WTC11 (cell line): ENCODE results near the gene PHC2. TPM values are rescaled to one million over a fixed set of nuclear protein-coding genes. Genes with fewer than 3 reads are reported as not detected.

ENCODE experiments used
- ATAC-seq: fragments of 200-7000 bp; cut with Tn5 transposase; 2 replicates; pipeline ENCODE4 v1.10.0; 2021; ENCODE audit warnings: mild to moderate bottlenecking, moderate library complexity
- CTCF ChIA-PET: fragments of 300-600 bp; sonication (Branson Sonifier 250); formaldehyde crosslinking; loops from one replicate; lab custom pipeline; 2021; ENCODE audit warnings: antibody characterized with exemption; lab: Charles Lee
- POLR2A ChIA-PET: fragments of 350-600 bp; sonication (Branson Sonifier 250); formaldehyde crosslinking; loops from one replicate; lab custom pipeline; 2021; ENCODE audit warnings: antibody characterized with exemption; lab: Charles Lee
- DNase-seq: peaks from one replicate; pipeline ENCODE4 v3.0.0; 2021; ENCODE audit warnings: low spot score
- H3K27ac Mint-ChIP-seq: 2 replicates; pipeline ENCODE4 v1.8.0; 2021; ENCODE audit warnings: mixed read lengths
- H3K27me3 Mint-ChIP-seq: 2 replicates; pipeline ENCODE4 v1.8.0; 2021; ENCODE audit warnings: low read depth, mild to moderate bottlenecking, moderate library complexity, mixed read lengths
- H3K36me3 Mint-ChIP-seq: 2 replicates; pipeline ENCODE4 v1.8.0; 2021; ENCODE audit warnings: mixed read lengths
- H3K4me1 Mint-ChIP-seq: 2 replicates; pipeline ENCODE4 v1.8.0; 2022; ENCODE audit warnings: mixed read lengths
- H3K4me3 Mint-ChIP-seq: 2 replicates; pipeline ENCODE4 v1.8.0; 2021; ENCODE audit warnings: mild to moderate bottlenecking, moderate library complexity, mixed read lengths
- H3K9me3 Mint-ChIP-seq: 2 replicates; pipeline ENCODE4 v1.8.0; 2021; ENCODE audit warnings: mixed read lengths
- CREB1 ChIP-seq: sonication (generic); formaldehyde crosslinking; IDR thresholded peaks from 2 replicates; pipeline ENCODE4 v1.8.0; 2023; ENCODE audit warnings: mild to moderate bottlenecking, missing genetic modification reagents
- FOXK1 ChIP-seq: sonication (generic); formaldehyde crosslinking; IDR thresholded peaks from 2 replicates; pipeline ENCODE4 v1.8.0; 2022; ENCODE audit warnings: mild to moderate bottlenecking, moderate library complexity, missing genetic modification reagents
- HMGA2 ChIP-seq: fragments of 250-450 bp; sonication (Bioruptor Pico); IDR thresholded peaks from 2 replicates; pipeline ENCODE4 v1.4.0; 2021; ENCODE audit warnings: mild to moderate bottlenecking, moderate library complexity
- NFYB ChIP-seq: sonication (generic); formaldehyde crosslinking; conservative IDR thresholded peaks from 2 replicates; pipeline ENCODE4 v1.8.0; 2022; ENCODE audit warnings: low read depth, missing genetic modification reagents
- NR3C1 ChIP-seq: sonication (generic); formaldehyde crosslinking; conservative IDR thresholded peaks from 2 replicates; pipeline ENCODE4 v1.8.1; 2023; ENCODE audit warnings: low read depth, mild to moderate bottlenecking, missing genetic modification reagents
- PRRX2 ChIP-seq: fragments of 250-450 bp; sonication (Bioruptor Pico); IDR thresholded peaks from 2 replicates; pipeline ENCODE4 v1.8.0; 2021; ENCODE audit warnings: mild to moderate bottlenecking
- TEAD4 ChIP-seq: sonication (generic); formaldehyde crosslinking; IDR thresholded peaks from 2 replicates; pipeline ENCODE4 v1.8.0; 2022; ENCODE audit warnings: mild to moderate bottlenecking, missing genetic modification reagents
- TP53 ChIP-seq: sonication (generic); formaldehyde crosslinking; IDR thresholded peaks from 2 replicates; pipeline ENCODE4 v1.8.1; 2023; ENCODE audit warnings: mild to moderate bottlenecking, missing genetic modification reagents
- ZNF138 ChIP-seq: sonication (generic); formaldehyde crosslinking; conservative IDR thresholded peaks from 2 replicates; pipeline ENCODE4 v1.8.1; 2022; ENCODE audit warnings: mild to moderate bottlenecking, moderate library complexity, missing genetic modification reagents
- ZNF219 ChIP-seq: sonication (generic); formaldehyde crosslinking; IDR thresholded peaks from 2 replicates; pipeline ENCODE4 v1.8.0; 2023; ENCODE audit warnings: missing genetic modification reagents, mild to moderate bottlenecking, borderline replicate concordance
- ZNF423 ChIP-seq: fragments of 250-450 bp; sonication (Bioruptor Pico); IDR thresholded peaks from 2 replicates; pipeline ENCODE4 v2.1.2; 2022; ENCODE audit warnings: mild to moderate bottlenecking, moderate library complexity
- total RNA-seq: library from RNA; stranded (reverse); gene quantifications from 3 replicates; pipeline ENCODE4 v1.2.3, GENCODE V29; 2021
- TF ChIP-seq, protein P1 (sequence below): sonication (generic); formaldehyde crosslinking; IDR thresholded peaks from 2 replicates; pipeline ENCODE4 v1.8.1; 2023; ENCODE audit warnings: mild to moderate bottlenecking, missing genetic modification reagents, moderate library complexity
- TF ChIP-seq, protein P2 (sequence below): sonication (generic); formaldehyde crosslinking; conservative IDR thresholded peaks from 2 replicates; pipeline ENCODE4 v1.8.1; 2023; ENCODE audit warnings: mild to moderate bottlenecking, low read depth, missing genetic modification reagents, moderate library complexity
- TF ChIP-seq, protein P3 (sequence below): fragments of 250-450 bp; sonication (Bioruptor Pico); IDR thresholded peaks from 2 replicates; pipeline ENCODE4 v2.1.2; 2022; ENCODE audit warnings: mild to moderate bottlenecking, moderate library complexity
- TF ChIP-seq, protein P4 (sequence below): sonication (generic); formaldehyde crosslinking; IDR thresholded peaks from 2 replicates; pipeline ENCODE4 v1.8.0; 2022; ENCODE audit warnings: mild to moderate bottlenecking, missing genetic modification reagents
- TF ChIP-seq, protein P5 (sequence below): fragments of 200-600 bp; IDR thresholded peaks from 2 replicates; pipeline ENCODE4 v1.8.0; 2022; ENCODE audit warnings: antibody characterized with exemption
- TF ChIP-seq, protein P6 (sequence below): sonication (generic); formaldehyde crosslinking; IDR thresholded peaks from 2 replicates; pipeline ENCODE4 v1.8.1; 2022; ENCODE audit warnings: mild to moderate bottlenecking, missing genetic modification reagents, moderate library complexity, borderline replicate concordance
- TF ChIP-seq, protein P7 (sequence below): sonication (generic); formaldehyde crosslinking; IDR thresholded peaks from 2 replicates; pipeline ENCODE4 v1.8.1; 2022; ENCODE audit warnings: low read depth, missing genetic modification reagents, borderline replicate concordance

PHC2 gene
- total RNA-seq, 1 experiment from 2014 or later, result 7.0 TPM

DNA sequence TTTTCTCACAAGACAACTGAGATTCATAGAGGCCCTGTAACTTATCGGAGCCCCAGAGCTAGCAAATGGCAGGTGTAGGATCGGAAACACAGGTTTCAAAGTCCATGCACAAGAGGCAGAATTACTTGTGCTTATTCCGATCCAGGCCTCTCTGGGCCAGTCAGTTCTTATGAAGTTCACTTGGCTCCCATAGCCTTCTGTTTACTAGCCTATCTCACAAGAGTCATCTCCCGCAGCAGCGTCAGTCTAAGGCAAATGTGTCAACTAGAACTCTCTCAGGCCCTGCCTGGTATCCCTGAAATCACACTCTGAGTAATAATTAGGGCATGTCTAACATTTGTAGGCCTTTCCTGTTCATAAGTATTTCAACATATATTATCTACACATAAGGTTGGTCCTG lies 43.3 kb downstream of the PHC2 start:
- TF ChIP-seq TEAD4, result no peak
- no peak for TF ChIP-seq ZNF423 (CRISPR knock-in tag)
- TF ChIP-seq PRRX2 (CRISPR knock-in tag), result no peak
- TF ChIP-seq, protein P1, sequence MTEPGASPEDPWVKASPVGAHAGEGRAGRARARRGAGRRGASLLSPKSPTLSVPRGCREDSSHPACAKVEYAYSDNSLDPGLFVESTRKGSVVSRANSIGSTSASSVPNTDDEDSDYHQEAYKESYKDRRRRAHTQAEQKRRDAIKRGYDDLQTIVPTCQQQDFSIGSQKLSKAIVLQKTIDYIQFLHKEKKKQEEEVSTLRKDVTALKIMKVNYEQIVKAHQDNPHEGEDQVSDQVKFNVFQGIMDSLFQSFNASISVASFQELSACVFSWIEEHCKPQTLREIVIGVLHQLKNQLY (CRISPR knock-in tag), result no peak
- TF ChIP-seq NR3C1 (CRISPR knock-in tag), result no peak
- TF ChIP-seq ZNF138 (CRISPR knock-in tag), result no peak
- TF ChIP-seq, protein P2, sequence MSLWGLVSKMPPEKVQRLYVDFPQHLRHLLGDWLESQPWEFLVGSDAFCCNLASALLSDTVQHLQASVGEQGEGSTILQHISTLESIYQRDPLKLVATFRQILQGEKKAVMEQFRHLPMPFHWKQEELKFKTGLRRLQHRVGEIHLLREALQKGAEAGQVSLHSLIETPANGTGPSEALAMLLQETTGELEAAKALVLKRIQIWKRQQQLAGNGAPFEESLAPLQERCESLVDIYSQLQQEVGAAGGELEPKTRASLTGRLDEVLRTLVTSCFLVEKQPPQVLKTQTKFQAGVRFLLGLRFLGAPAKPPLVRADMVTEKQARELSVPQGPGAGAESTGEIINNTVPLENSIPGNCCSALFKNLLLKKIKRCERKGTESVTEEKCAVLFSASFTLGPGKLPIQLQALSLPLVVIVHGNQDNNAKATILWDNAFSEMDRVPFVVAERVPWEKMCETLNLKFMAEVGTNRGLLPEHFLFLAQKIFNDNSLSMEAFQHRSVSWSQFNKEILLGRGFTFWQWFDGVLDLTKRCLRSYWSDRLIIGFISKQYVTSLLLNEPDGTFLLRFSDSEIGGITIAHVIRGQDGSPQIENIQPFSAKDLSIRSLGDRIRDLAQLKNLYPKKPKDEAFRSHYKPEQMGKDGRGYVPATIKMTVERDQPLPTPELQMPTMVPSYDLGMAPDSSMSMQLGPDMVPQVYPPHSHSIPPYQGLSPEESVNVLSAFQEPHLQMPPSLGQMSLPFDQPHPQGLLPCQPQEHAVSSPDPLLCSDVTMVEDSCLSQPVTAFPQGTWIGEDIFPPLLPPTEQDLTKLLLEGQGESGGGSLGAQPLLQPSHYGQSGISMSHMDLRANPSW (CRISPR knock-in tag), result no peak
- Mint-ChIP-seq H3K27ac (no peak overlapping the region), H3K4me3 (no peak overlapping the region), H3K27me3 (peaks cover 3% of the 10 kb centered on the region; the same call in 1 of the 2 replicates), H3K4me1 (peaks cover 26% of the 10 kb centered on the region), H3K36me3 (no peaks in the 10 kb centered on the region), H3K9me3 (no peaks in the 10 kb centered on the region)
- CTCF ChIA-PET, result no interaction called here
- ATAC-seq (no peak), DNase-seq (no peak)
- POLR2A ChIA-PET, result no interaction called here

DNA sequence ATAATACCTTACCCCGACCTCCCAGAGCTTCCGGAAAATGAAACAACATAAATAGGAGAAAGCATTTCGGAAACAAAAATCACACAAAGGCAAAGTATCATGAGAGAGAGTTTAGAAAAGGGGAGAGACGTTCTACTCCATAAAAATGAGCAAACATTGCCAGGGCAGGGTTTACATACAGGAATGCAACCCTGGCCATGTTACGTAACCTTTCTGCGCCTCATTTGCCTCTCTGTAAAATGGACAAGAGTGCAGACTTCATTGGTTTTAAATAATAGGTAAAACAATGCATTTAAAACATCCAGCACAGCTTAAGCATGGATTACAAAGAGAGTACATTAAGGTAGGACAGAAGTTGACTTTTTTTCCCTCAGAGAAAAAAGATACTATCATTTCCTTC lies 45.6 kb downstream of the PHC2 start:
- DNase-seq (no peak), ATAC-seq (no peak)
- Mint-ChIP-seq H3K27me3 (no peaks in the 10 kb centered on the region), H3K27ac (no peak overlapping the region), H3K4me3 (no peak overlapping the region), H3K4me1 (peaks cover 19% of the 10 kb centered on the region), H3K9me3 (no peaks in the 10 kb centered on the region), H3K36me3 (no peaks in the 10 kb centered on the region)
- POLR2A ChIA-PET, result interaction anchor here (0.6 kb wide), 1 partner anchor 53 kb away, joined by 3 read pairs; no protein-coding TSS in a partner anchor
- CTCF ChIA-PET, result interaction anchor here (0.7 to 1.7 kb wide), 3 partner anchors 17 to 228 kb away, joined by 3 to 5 read pairs (median 3); no protein-coding TSS in a partner anchor
- TF ChIP-seq ZNF138 (CRISPR knock-in tag) (no peak), NFYB (CRISPR knock-in tag) (no peak), TP53 (CRISPR knock-in tag) (no peak), FOXK1 (CRISPR knock-in tag) (no peak)
- TF ChIP-seq, protein P1 (CRISPR knock-in tag), result no peak
- TF ChIP-seq, protein P3, sequence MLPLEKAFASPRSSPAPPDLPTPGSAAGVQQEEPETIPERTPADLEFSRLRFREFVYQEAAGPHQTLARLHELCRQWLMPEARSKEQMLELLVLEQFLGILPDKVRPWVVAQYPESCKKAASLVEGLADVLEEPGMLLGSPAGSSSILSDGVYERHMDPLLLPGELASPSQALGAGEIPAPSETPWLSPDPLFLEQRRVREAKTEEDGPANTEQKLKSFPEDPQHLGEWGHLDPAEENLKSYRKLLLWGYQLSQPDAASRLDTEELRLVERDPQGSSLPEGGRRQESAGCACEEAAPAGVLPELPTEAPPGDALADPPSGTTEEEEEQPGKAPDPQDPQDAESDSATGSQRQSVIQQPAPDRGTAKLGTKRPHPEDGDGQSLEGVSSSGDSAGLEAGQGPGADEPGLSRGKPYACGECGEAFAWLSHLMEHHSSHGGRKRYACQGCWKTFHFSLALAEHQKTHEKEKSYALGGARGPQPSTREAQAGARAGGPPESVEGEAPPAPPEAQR, result no peak
- TF ChIP-seq, protein P4, sequence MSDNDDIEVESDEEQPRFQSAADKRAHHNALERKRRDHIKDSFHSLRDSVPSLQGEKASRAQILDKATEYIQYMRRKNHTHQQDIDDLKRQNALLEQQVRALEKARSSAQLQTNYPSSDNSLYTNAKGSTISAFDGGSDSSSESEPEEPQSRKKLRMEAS (CRISPR knock-in tag), result no peak

DNA sequence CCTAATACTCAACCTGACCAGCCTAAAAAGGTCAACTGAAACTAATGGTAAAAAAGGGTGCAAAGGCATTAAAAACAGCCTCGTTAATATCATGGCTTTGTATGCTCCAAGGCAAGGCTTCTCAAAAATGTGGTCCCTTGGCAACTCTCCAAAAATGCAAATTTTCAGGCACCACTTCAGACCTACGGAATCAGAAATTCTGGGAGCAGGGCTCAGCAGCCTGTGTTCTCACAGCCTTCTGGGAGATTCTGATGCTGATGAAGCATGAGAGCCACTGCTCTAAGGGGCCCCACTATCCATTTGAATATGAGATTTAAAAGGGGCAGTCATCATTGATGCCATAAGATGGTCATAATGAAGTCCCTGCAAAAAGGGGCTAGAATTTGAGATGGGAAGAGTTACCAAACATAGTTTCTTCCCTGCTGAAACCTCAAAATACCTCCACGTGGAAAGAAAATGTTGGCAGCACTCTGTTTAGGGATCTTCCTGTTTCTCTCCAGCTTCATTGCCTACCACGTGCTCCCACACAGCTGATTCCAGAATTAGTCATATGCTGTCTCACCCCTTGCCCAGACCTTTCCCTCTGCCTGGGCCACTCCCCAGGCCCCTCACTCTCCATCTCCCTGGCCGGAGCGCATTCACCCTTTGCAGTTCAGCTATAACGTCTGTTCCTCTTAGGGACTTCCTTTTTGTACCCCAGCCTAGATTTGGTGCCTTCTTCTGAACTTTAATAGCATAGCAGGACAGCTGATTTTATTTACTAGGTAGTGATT lies 46.7 kb downstream of the PHC2 start:
- peak; percentile 38; the same call in 1 of the 2 replicates for ATAC-seq
- Mint-ChIP-seq H3K4me1 (peaks cover 25% of the 10 kb centered on the region), H3K36me3 (no peaks in the 10 kb centered on the region), H3K9me3 (no peaks in the 10 kb centered on the region), H3K27ac (no peak overlapping the region), H3K27me3 (peaks cover 5% of the 10 kb centered on the region; the same call in 1 of the 2 replicates), H3K4me3 (no peak overlapping the region)
- ChIA-PET CTCF (interaction anchor here (0.7 to 1.7 kb wide), 5 partner anchors 16 to 229 kb away, joined by 3 to 5 read pairs (median 4); no protein-coding TSS in a partner anchor), POLR2A (no interaction called here)
- no peak for DNase-seq
- TF ChIP-seq, protein P5, sequence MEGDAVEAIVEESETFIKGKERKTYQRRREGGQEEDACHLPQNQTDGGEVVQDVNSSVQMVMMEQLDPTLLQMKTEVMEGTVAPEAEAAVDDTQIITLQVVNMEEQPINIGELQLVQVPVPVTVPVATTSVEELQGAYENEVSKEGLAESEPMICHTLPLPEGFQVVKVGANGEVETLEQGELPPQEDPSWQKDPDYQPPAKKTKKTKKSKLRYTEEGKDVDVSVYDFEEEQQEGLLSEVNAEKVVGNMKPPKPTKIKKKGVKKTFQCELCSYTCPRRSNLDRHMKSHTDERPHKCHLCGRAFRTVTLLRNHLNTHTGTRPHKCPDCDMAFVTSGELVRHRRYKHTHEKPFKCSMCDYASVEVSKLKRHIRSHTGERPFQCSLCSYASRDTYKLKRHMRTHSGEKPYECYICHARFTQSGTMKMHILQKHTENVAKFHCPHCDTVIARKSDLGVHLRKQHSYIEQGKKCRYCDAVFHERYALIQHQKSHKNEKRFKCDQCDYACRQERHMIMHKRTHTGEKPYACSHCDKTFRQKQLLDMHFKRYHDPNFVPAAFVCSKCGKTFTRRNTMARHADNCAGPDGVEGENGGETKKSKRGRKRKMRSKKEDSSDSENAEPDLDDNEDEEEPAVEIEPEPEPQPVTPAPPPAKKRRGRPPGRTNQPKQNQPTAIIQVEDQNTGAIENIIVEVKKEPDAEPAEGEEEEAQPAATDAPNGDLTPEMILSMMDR, result no peak
- TF ChIP-seq HMGA2 (no peak), ZNF219 (CRISPR knock-in tag) (no peak), CREB1 (no peak)
- TF ChIP-seq, protein P6, sequence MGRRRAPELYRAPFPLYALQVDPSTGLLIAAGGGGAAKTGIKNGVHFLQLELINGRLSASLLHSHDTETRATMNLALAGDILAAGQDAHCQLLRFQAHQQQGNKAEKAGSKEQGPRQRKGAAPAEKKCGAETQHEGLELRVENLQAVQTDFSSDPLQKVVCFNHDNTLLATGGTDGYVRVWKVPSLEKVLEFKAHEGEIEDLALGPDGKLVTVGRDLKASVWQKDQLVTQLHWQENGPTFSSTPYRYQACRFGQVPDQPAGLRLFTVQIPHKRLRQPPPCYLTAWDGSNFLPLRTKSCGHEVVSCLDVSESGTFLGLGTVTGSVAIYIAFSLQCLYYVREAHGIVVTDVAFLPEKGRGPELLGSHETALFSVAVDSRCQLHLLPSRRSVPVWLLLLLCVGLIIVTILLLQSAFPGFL, result no peak
- TF ChIP-seq, protein P7, sequence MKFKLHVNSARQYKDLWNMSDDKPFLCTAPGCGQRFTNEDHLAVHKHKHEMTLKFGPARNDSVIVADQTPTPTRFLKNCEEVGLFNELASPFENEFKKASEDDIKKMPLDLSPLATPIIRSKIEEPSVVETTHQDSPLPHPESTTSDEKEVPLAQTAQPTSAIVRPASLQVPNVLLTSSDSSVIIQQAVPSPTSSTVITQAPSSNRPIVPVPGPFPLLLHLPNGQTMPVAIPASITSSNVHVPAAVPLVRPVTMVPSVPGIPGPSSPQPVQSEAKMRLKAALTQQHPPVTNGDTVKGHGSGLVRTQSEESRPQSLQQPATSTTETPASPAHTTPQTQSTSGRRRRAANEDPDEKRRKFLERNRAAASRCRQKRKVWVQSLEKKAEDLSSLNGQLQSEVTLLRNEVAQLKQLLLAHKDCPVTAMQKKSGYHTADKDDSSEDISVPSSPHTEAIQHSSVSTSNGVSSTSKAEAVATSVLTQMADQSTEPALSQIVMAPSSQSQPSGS (CRISPR knock-in tag), result no peak
